HG03565 (cell line): Measurements from ENCODE around the gene REP15.
"Not testable (repeated sequence)": the region's sequence is repeated elsewhere in the genome, so short reads cannot be mapped to it uniquely, and the experiment has no call there.

Experiments used
- ATAC-seq: cut with Tn5 transposase; IDR thresholded peaks from one replicate; pipeline ENCODE4 v1.9.1; 2021; ENCODE audit warnings: mild to moderate bottlenecking, moderate library complexity; ENCODE audit not compliant: unreplicated experiment

The REP15 gene

DNA sequence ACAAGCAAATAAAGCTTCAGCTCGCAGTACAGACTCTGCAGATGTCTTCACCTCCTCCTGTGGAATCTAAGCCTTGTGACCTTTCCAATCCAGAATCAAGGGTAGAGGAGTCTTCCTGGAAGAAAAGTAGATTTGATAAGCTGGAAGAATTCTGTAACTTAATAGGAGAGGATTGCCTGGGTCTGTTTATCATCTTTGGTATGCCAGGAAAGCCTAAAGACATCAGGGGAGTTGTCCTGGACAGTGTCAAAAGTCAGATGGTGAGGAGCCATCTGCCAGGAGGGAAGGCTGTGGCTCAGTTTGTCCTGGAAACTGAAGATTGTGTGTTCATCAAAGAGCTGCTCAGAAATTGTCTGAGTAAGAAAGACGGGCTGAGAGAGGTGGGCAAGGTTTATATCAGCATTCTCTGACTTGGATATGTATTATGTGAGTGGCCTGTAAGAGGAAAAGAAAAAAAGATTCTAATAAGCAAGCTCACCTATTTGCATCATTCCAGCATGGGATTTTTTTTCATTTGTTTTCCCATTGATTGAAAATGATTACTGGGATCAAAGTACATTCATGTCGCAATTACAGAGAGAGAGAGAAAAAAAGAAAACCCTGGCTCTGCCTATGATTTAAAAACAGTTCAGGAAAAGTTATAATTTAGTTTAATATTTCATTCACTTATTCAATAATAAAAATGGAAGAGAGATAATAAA lies 767 bp downstream of the REP15 start:
- no peak for ATAC-seq

DNA sequence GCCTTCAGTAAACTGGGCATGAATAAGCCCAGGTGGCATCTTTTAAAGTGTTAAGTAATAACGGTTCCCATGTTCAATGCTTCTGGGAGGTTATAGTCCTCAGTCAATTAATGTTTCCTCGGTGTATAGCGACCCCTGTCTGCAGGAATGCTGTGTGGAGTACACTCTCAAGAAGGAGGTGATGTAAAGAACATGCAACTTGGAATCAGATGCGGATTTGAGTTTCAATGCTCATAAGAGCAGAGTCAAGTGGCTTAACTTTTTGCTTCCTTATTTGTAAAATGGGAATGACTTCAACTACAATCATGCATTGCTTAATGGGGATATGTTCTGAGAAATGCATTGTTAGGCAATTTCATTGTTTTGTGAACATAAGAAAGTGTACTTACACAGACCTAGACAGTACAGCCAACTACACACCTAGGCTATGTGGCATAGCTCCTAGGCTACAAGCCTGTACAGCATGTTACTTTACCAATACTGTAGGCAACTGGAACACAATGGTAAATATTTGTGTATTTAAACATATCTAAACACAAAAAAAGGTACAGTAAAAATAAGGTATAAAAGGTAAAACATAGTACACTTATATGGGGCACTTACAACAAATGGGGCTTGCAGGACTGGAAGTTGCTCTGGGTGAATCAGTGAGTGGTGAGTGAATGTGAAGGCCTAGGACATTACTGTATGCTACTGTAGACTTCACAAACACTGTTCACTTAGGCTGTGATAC lies 7.6 kb downstream of the REP15 start:
- ATAC-seq, result peak; percentile 90

DNA sequence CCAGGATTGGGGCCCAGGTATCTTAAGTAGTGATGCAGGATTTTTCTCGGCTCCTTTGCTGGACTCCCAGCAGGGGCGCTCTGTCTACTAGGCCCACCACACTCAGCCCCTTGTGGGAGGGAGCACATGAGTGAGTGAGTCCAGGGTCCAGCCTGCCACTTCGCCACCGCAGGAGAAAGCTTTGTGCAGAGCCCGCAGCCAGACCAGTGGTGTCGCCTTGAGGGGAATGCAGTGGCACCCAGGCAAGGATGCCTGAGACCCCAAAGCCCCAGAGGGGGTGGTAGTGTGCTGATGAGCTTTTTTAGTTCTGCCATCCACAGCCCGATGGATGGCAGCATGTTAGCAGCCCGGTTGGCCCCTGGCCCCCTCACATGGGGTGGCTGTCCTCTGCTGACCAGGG lies 9.0 kb downstream of the REP15 start:
- no peak for ATAC-seq

DNA sequence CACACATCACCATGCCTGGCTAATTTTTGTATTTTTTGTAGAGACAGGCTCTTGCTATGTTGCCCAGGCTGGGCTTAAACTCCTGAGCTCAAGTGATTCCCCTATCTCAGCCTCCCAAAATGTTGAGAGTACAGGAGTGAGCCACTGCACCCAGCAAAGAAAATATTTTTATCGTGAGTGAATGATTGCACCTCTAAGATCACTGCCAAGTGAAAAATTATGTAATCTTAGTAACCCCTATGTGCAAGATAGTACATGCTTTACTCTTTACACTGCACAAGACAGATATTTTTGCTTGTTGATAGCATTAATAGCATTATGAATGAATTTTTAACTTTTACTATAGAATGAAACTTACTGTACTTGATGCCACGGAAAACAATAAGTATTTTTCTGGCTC lies 11.0 kb downstream of the REP15 start:
- ATAC-seq, result no peak

DNA sequence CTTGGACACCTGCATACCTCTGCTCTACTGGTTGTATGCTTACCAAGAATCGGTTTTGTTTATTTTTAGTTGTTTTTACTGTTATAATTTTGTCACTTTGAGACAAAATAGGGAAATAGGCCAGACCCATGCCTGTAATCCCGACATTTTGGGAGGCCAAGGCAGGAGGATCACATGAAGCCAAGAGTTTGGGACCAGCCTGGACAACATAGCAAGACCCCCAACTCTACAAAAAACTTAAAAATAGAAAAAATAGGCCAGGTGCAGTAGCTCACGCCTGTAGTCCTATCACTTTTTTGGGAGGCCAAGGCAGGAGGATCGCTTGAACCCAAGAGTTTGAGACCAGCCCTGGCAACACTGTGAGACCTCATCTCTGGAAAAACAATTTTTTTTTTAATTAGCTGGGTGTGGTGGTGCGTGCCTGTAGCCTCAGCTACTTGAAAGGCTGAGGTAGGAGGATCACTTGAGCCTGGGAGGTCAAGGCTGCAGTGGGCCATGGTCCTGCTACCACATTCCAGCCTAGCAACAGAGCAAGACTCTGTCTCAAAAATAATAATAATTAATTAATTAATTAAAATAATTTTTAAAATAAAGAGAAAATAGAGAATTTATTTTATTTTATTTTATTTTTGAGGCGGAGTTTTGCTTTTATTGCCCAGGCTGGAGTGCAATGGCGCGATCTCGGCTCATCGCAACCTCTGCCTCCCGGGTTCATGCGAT lies 13.1 kb downstream of the REP15 start:
- ATAC-seq, result no peak

DNA sequence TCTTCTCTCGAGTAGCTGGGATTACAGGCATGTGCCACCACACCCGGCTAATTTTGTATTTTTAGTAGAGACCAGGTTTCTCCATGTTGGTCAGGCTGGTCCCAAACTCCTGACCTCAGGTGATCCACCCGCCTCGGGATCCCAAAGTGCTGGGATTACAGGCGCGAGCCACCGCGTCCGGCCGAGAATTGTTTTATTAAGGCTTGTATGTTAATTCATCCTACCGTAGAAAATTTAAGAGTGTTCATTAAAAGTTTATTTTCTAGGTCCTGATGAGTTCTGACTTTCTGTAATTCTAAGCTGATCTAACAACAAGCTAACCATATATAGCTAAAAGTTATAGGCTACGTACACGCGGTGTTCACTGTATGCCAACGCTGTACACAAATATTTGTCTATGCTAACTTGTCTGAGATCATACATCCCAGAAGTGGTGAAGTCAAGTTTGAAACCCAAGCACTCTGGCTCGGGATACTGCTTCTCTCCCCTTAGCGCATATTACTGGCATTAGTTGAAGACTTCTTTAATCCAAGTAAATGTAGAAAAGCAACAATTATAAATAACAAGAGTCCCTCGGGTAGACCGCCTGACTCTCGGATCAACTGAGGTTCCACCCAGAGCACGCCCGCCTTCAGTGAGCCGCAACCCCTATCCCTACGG lies 13.8 kb downstream of the REP15 start:
- ATAC-seq, result peak; percentile 23

DNA sequence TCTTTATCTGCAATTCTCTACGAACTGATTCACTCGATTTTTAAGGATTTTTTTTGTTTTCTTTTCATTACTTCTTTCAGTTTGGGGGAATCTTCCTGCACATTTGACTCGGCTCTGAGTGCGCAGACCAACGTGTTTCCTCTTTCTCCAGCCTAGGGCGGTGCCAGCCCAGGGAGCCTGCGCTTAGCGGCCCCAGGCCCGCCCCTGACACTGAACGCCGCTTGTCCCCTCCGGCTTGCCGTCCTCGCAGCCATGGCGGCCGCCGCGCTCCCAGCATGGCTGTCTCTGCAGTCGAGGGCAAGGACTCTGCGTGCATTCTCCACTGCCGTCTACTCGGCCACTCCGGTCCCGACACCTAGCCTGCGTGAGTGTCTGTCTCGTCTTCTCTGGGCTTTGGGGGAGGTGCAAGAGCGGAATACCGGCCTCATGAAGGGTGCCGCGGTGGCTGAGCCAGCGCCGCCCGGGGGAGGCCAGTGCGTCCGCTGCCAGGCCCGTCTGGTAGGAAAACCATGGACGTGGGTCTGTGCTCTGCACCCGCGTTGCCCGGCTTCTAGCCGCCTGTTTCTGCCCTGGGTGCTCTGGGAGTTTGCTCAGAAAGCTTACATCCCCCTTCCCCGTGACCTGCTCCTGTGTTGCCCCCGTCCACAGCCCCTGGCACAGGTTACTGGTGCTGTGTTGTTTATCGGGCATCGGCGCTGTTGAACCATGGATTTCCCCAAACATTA lies 14.5 kb downstream of the REP15 start, which contains the start of gene MRPS35:
MRPS35 (plus strand) TSS at position 241 of the 725 bp plus-strand sequence; CDS start at position 253, 12 bp downstream.
- peak; percentile 87 for ATAC-seq

DNA sequence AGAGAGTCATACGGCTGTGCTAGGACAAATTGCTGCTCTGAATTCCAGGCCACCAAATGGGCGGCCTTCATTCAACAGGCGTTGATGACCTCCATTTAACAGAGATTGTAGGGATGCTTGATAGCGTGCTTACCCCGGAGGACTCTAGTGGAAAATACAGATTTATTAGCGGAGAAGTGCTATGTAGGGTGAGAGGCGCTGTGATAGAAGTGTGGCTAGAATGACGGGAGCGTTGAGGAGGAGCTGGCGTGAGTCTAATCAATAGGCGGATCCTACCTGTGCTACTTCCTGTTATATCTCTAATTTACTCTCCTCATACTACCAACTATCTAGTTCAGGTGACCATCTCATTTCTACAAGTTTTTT lies 15.1 kb downstream of the REP15 start:
- ATAC-seq, result no peak

DNA sequence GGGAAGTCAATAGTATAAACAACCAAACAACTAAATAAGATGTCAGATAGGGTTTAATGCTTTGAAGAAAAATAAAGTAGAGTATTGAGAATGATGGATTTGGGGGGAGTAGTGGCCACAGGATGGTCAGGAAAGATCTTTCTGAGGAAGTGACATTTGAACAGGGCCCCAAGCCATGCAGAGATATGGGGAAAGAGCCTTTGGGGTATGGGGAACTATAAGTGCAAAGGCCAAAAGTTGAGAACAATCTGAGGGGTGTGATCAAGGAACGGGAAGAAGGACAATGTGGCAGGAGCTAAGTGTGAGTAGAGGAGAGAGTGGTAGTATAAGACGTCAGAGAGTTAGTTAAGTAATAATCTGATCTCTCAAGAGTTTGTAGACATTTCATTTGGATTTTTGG lies 15.7 kb downstream of the REP15 start:
- ATAC-seq, result no peak

DNA sequence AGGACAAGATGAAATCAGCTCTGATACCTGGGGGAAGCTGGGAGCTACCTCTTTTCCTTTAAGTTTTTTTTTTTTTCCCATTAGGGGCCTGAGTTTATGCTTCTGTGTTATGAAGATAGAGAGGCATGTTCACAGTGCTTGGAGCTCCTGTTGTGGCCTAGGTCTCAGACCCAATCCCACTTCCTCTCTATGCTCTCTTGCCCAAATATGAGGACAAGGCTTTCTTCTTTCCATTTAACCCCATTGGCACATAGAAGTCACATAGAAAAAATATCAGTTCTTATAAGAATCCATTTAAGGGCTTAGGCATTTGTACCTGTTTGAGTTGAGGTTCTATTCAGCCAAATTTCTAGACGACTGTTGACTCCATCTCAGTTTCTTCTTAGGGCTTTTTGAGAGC lies 27.0 kb downstream of the REP15 start:
- no peak for ATAC-seq

DNA sequence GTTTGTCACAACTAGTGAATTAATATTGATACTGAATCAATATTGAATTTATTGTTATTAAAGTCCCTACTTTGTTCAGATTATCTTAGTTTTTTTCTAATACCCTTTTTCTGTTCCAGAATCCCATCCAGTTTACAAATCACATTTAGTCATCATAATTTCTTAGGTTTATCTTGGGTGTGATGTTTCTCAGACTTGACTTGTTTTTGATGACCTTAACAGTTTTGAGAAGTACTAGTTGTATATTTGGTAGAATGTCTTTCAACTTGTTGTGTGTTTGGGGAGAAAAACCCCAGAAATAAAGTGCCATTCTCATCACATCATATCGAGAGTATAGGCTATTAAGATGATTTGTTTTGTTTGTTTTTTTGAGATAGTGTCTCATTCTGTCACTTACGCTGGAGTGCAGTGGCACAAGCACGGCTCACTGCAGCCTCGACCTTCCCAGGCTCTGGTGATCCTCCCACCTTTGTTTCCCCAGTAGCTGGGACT lies 33.9 kb downstream of the REP15 start:
- no peak for ATAC-seq

DNA sequence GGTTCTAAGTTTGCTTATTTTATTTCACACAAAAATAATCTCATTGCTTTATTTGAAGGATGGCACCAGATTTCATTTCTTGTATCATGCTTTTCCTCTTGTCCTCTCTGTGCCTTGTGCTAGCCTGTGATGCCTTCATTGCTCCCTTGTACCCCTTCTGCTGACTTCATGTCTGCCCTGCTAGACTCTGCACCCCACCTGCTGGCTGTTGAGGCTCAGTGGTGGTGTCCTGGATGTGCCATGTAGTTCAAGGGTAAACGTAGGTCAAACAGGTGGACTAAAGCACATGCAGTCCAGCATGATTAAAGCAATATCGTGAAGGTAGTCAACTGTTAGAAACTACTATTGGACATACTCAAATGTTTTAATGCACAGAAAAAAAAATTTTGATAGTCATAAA lies 36.0 kb downstream of the REP15 start:
- ATAC-seq, result no peak

DNA sequence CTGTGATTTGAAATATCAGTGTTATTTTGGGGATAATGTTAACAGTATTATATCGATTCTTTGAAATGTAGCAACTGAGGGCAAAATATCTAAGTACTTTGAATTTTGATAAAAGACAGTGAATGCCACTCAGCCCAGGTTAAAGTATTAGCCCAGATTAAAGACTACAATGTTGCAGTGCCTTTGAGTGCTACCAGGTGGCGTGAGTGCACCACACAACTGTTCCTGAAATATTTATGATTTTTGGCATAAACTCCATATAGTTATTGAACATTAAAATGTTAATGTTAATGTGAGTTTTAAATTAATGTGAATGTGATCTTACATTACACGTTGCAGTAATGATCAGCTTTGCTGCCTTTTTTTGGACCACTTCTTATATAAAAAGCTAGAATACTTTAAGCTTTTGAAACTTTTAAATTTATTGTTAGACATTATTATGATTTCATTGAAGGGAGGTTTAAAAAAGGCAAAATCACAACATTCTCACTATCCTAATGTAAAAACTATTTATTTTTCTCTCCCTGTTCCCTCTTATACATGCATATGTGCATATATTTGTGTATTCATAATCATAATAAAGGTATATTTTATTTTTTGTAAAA lies 36.9 kb downstream of the REP15 start:
- peak; percentile 71 for ATAC-seq

DNA sequence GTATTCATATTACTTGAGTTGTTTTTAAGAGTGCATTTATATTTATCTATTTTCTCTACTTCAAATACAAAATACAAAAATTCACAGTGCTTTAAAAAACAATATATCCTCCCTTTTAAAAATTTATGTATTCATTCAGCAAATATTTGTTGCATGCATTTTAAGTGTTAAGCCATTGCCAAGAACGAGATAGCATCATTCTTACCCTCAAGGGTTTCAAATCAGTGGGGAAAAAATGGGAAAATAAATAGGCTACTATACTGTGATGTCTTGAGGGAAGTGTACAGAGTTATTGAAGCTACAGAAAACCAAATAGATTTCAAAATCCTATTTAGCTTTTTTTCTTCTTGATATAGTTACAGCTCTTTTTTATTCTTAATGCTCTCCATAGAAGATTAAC lies 37.5 kb downstream of the REP15 start:
- no peak for ATAC-seq

DNA sequence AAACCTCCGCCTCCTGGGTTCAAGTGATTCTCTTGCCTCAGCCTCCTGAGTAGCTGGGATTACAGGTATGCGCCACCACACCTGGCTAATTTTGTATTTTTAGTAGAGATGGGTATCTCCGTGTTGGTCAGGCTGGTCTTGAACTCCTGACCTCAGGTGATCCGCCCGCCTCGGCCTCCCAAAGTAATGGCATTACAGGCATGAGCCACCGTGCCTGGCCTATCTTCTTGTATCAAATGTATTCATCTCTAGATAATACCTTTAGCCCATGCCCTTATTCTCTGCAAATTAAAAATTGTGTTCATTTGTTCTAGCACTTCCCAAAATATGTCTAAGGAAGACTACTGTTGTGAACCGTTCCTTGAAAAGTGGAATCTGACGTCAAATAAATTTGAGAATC lies 38.1 kb downstream of the REP15 start:
- ATAC-seq, result not testable (repeated sequence)

DNA sequence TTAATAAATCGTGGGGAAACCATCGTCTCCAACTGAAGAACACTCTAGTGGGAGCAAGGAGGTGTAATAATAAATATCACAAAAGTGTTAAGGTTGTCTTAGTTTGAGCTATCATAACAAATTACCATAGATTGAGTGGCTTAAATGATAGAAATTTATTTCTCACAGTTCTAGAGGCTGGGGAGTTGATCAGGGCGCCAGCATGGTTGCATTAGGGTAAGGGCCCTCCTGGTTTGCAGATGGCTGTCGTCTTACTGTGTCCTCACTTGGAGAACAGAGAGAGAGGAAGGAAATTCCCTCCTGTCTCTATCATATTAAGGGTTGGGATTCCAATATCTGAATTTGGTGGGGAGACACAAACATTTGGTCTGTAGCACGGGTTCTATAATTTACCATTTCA lies 47.4 kb downstream of the REP15 start:
- no peak for ATAC-seq

DNA sequence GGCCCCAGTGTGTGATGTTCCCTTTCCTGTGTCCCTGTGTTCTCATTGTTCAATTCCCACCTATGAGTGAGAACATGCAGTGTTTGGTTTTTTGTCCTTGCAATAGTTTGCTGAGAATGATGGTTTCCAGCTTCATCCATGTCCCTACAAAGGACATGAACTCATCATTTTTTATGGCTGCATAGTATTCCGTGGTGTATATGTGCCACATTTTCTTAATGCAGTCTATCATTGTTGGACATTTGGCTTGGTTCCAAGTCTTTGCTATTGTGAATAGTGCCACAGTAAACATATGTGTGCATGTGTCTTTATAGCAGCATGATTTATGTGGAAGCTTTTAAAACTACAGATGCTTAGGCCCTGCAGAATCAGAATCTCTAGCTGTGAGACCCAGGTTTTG lies 49.5 kb downstream of the REP15 start:
- not testable (repeated sequence) for ATAC-seq
